Esophagus muscularis mucosa (tissue), 4 donors: Measurements from ENCODE around the gene BARX1. TPM values are rescaled to one million over a fixed set of nuclear protein-coding genes. Genes with fewer than 3 reads are reported as not detected.
A peak's percentile ranks its signal among the peaks of the same experiment; 100 is the strongest.
"Not testable (repeated sequence)": the region's sequence is repeated elsewhere in the genome, so short reads cannot be mapped to it uniquely, and the experiment has no call there.

Experiments used
- DNase-seq: peaks from one replicate; pipeline ENCODE4 v3.0.0-alpha.2; 2017; ENCODE audit errors: extremely low spot score
- H3K27ac ChIP-seq, 4 donors: fragments of 200-600 bp; sonication (generic); replicated peaks in 1 of 4; 1 replicate in 3 of 4; 2 replicates in 1 of 4; pipeline ENCODE4 v1.5.1; 2016 to 2019; ENCODE audit warnings: mild to moderate bottlenecking in 1 of 4
- H3K27me3 ChIP-seq, 4 donors: fragments of 200-600 bp; sonication (generic); one replicate each; pipeline versions ENCODE4 v1.5.1 to v1.6.0; 2016 to 2019
- H3K36me3 ChIP-seq, 4 donors: fragments of 200-600 bp; sonication (generic); one replicate each; pipeline ENCODE4 v1.5.1; 2016 to 2019
- H3K4me1 ChIP-seq, 4 donors: fragments of 200-600 bp; sonication (generic); one replicate each; pipeline ENCODE4 v1.5.1; 2016 to 2019
- H3K4me3 ChIP-seq, 4 donors: fragments of 200-600 bp; sonication (generic); 1 replicate in 2 of 4; 2 replicates in 2 of 4; pipeline ENCODE4 v1.5.1; 2016 to 2019; ENCODE audit warnings: mild to moderate bottlenecking in 4 of 4, moderate library complexity in 1 of 4
- H3K9me3 ChIP-seq, 4 donors: fragments of 200-600 bp; sonication (generic); 1 replicate in 3 of 4; 2 replicates in 1 of 4; pipeline ENCODE4 v1.5.1; 2016 to 2019
- CTCF ChIP-seq, 3 experiments: fragments of 200-600 bp in 2 of 3; fragments of 450-650 bp in 1 of 3; sonication (generic) in 2 of 3; IDR thresholded peaks; one replicate each; pipeline ENCODE4 v1.5.1; 2017 to 2019; ENCODE audit warnings: antibody characterized with exemption in 3 of 3, mild to moderate bottlenecking in 2 of 3, moderate library complexity in 1 of 3
- EP300 ChIP-seq: sonication (generic); formaldehyde crosslinking; IDR thresholded peaks from one replicate; pipeline ENCODE4 v1.6.1; 2017; ENCODE audit warnings: antibody characterized with exemption
- POLR2A ChIP-seq: fragments of 450-650 bp; IDR thresholded peaks from one replicate; pipeline ENCODE4 v1.6.1; 2017; ENCODE audit warnings: antibody characterized with exemption, moderate library complexity, mild to moderate bottlenecking, low read depth
- POLR2AphosphoS5 ChIP-seq, 2 donors: sonication (generic); formaldehyde crosslinking; IDR thresholded peaks; one replicate each; pipeline ENCODE4 v1.6.1; 2017; ENCODE audit warnings: antibody characterized with exemption in 2 of 2
- WGBS: methylation state at CpG from one replicate; pipeline ENCODE4 v1.1.5; 2018; 5-methylcytosine and 5-hydroxymethylcytosine counted together
- intact Hi-C: fragments of 100-400 bp; cut with DNase I; formaldehyde crosslinking; loops from one replicate; pipeline ENCODE4 v1.15.1; 2023
- total RNA-seq, 4 donors: library from RNA; depleted of rRNA; stranded (reverse); fragments of >200 nt; gene quantifications; one replicate each; pipeline versions ENCODE4 v1.1.0 to v1.2.1, GENCODE V29; 2016

The BARX1 gene
- total RNA-seq, 4 donors from 2014 or later, result 0.42 TPM; not detected in 3

DNA sequence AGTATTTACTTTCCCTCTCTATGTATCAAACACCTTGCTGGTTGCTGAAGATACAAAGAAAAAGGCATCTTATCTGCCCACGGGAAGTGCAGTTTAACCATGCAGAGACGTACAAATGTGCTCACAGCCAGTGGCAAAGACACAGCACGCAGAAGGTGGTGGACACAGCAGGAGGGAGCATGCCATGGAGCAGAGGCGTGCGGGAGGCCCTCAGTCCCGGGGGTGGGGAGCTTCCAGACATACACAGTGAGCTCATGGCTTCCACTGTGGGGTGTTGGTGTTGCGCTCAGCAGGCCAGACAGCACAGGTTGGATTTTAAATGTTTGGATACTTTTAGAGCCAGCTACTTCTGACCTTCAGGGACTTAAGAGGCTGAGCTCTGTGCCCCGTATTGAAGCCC is 8.8 kb upstream of the BARX1 start:
- H3K36me3 ChIP-seq, result no peaks in the 10 kb centered on the region
- DNase-seq, result no peak

GRCh38 chr9:93963489-93963888 is 8.3 kb upstream of the BARX1 start:
- not testable (repeated sequence) for H3K36me3 ChIP-seq, DNase-seq, H3K27ac ChIP-seq, H3K9me3 ChIP-seq
- peaks cover 6 to 65% (median 29%) of the 10 kb centered on the region in 4 donors for H3K27me3 ChIP-seq
- peak overlapping the region in 1 of 4 donors; percentile 9 for H3K4me3 ChIP-seq
- 47% methylated on average over 3 of the region's 3 CpGs for WGBS
- peaks cover 28 to 35% (median 32%) of the 10 kb centered on the region in 4 donors for H3K4me1 ChIP-seq
- intact Hi-C loops, result loop anchor here (2.0 to 5.0 kb wide), 2 partner anchors 136 to 281 kb away; no protein-coding TSS in a partner anchor

More for the DNA sequence above, 8.8 kb upstream of the BARX1 start:
- H3K27ac ChIP-seq, result no peak overlapping the region
- peaks cover 23 to 30% (median 27%) of the 10 kb centered on the region in 4 donors for H3K4me1 ChIP-seq
- H3K27me3 ChIP-seq, result peaks cover 6 to 65% (median 24%) of the 10 kb centered on the region in 4 donors
- WGBS, result 65% methylated on average over 6 of the region's 8 CpGs
- no peaks in the 10 kb centered on the region for H3K9me3 ChIP-seq
- TF ChIP-seq POLR2AphosphoS5 (IDR thresholded peaks at IDR 0.05), result no peak
- TF ChIP-seq CTCF (IDR thresholded peaks at IDR 0.05), result no peak
- TF ChIP-seq EP300, result no peak
- no peak for TF ChIP-seq POLR2A
- H3K4me3 ChIP-seq, result no peak overlapping the region
- intact Hi-C loops, result loop anchor here (2.0 to 5.0 kb wide), 2 partner anchors 137 to 281 kb away; no protein-coding TSS in a partner anchor

GRCh38 chr9:93962561-93963440 is 7.6 kb upstream of the BARX1 start:
- H3K36me3 ChIP-seq, result no peaks in the 10 kb centered on the region
- H3K4me1 ChIP-seq, result peaks cover 30 to 40% (median 38%) of the 10 kb centered on the region in 4 donors
- peaks cover 6 to 69% (median 36%) of the 10 kb centered on the region in 4 donors for H3K27me3 ChIP-seq
- intact Hi-C loops, result loop anchor here (2.0 to 5.0 kb wide), 2 partner anchors 136 to 280 kb away; no protein-coding TSS in a partner anchor
- WGBS, result 23% methylated on average over 22 of the region's 22 CpGs
- TF ChIP-seq CTCF (IDR thresholded peaks at IDR 0.05), result peak; percentile 76 to 90 (median 83)
- no peak for TF ChIP-seq EP300
- TF ChIP-seq POLR2AphosphoS5 (IDR thresholded peaks at IDR 0.05), result peak; percentile 31 to 33
- H3K9me3 ChIP-seq, result no peaks in the 10 kb centered on the region
- DNase-seq, result peak; percentile 96
- peak overlapping the region in 2 of 4 donors; percentile 9 to 18 for H3K4me3 ChIP-seq
- no peak overlapping the region for H3K27ac ChIP-seq

- no peaks in the 10 kb centered on the region for H3K9me3 ChIP-seq
- no peak overlapping the region for H3K4me3 ChIP-seq
- no peak for DNase-seq
- intact Hi-C loops, result loop anchor here (2.0 to 5.0 kb wide), 2 partner anchors 135 to 279 kb away; no protein-coding TSS in a partner anchor
- WGBS, result 83% methylated on average over 1 of the region's 1 CpG
- no peak overlapping the region for H3K27ac ChIP-seq
- H3K27me3 ChIP-seq, result peaks cover 6 to 72% (median 44%) of the 10 kb centered on the region in 4 donors
- peaks cover 30 to 40% (median 38%) of the 10 kb centered on the region in 4 donors for H3K4me1 ChIP-seq
- H3K36me3 ChIP-seq, result no peaks in the 10 kb centered on the region
- TF ChIP-seq POLR2AphosphoS5 (IDR thresholded peaks at IDR 0.05) (no peak), CTCF (IDR thresholded peaks at IDR 0.05) (no peak), POLR2A (no peak), EP300 (no peak)
These were observed 6.9 kb upstream of the BARX1 start for GRCh38 chr9:93962017-93962416.
